Inferior parietal cortex (tissue), 1 donor: ENCODE measurements around the gene RNASEH2C.
"Not testable (repeated sequence)": the region's sequence is repeated elsewhere in the genome, so short reads cannot be mapped to it uniquely, and the experiment has no call there.

Experiments
- DNase-seq: peaks from one replicate; pipeline ENCODE4 v3.0.0-alpha.2; 2016; ENCODE audit errors: extremely low spot score

Gene RNASEH2C

DNA sequence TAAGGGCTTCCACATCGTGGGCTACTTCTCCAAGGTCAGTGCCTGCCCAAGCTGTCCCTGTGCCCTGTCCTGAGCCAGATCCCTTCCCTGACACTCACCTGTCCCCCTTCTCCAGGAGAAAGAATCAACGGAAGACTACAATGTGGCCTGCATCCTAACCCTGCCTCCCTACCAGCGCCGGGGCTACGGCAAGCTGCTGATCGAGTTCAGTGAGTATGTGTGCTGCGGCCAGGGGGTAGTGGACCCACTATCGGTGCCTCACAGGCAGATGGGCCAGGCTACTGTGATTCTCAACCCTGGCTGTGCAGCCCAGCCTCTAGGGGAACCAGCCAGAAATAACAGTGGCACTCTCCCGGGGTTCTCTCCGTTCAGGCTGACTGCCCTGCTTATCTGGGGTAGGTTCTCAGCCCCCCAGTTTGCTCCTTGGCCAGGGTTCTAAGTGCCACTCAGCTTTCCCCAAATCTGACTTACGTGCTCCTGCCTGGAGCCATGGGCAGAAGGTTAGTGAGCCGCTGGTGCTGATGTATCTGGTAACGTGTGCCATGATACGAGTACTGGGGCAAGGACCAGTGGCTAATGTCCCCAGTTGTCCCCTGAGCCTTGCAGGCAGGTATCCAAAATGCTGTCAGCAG is 3.7 kb downstream of the RNASEH2C start:
- DNase-seq, result no peak

GRCh38 chr11:65716302-65716701 is 4.3 kb downstream of the RNASEH2C start:
- no peak for DNase-seq

GRCh38 chr11:65714433-65714832 is 6.2 kb downstream of the RNASEH2C start:
- no peak for DNase-seq

GRCh38 chr11:65713212-65713969 is 7.2 kb downstream of the RNASEH2C start:
- DNase-seq, result no peak

- DNase-seq, result no peak
Observed at GRCh38 chr11:65712633-65713076, 7.9 kb downstream of the RNASEH2C start.

GRCh38 chr11:65711785-65712632 is 8.6 kb downstream of the RNASEH2C start, which contains the start of gene KAT5:
Gene KAT5 (plus strand): TSS chr11:65712252. CDS start chr11:65712268, 16 bp downstream.
- DNase-seq, result peak; percentile 99

- DNase-seq, result no peak
Observed at GRCh38 chr11:65710421-65710820, 10.2 kb downstream of the RNASEH2C start.

DNA sequence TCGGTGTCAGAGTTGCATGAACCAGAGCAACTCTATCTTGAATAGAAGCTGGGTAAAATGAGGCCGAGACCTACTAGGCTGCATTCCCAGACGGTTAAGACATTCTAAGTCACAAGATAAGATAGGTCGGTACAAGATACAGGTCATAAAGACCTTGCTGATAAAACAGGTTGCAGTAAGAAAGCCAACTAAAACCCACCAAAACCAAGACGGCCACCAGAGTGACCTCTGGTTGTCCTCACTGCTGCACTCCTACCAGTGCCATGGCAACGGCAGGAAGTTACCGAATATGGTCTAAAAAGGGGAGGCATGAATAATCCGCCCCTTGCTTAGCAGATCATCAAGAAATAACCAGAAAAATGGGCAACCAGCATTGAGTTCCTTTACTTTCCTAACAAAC is 10.9 kb downstream of the RNASEH2C start:
- no peak for DNase-seq

DNA sequence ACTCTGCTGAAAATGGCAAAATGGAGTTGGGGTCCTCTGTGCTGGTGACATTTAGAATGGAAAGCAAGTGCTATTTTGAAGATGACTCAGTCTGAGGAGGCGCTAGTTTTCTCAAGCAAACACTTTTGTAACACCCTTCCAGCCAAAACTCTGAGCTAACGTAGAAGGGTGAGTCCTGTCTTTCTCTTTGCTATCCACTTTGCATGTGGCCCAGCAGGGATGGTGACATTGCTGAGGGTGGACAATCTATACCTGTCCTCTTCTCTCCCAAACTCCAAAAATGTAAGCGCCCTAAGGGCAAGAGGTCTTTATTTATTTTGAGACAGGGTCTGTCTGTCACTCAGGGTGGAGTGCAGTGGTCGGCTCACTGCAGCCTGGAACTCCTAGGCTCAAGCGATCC is 12.1 kb downstream of the RNASEH2C start:
- DNase-seq, result no peak

DNA sequence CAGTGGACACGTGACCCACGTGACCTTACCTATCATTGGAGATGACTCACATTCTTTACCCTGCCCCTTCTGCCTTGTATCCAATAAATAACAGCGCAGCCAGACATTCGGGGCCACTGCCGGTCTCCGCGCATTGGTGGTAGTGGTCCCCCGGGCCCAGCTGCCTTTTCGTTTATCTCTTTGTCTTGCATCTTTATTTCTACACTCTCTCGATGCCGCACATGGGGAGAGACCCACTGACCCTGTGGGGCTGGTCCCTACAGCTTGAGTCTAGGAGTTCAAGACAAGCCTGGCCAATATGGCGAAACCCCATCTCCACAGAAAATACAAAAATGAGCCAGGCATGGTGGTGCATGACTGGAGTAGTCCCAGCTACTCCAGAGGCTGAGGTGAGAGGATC is 13.6 kb downstream of the RNASEH2C start:
- not testable (repeated sequence) for DNase-seq

- DNase-seq, result peak; percentile 53
Observed at GRCh38 chr11:65706303-65706763, 14.3 kb downstream of the RNASEH2C start.

DNA sequence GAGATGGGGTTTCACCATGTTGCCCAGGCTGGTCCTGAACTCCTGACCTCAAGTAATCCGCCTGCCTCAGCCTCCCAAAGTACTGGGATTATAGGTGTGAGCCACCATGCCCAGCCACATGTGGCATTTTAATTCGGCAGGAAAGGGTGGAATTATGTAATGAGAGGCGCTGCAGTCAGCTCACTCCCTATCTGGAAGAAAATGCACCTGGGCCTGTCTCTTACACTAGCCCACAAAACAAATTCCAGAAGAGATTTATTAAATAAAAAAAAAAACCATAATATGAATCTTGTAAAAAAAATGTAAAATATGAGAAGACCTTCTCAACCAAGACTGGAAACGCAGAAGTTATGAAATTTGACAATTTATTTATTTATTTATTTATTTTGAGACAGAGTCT is 16.8 kb downstream of the RNASEH2C start:
- no peak for DNase-seq

GRCh38 chr11:65701686-65702085 is 18.9 kb downstream of the RNASEH2C start:
- DNase-seq, result no peak

GRCh38 chr11:65700399-65700798 is 20.2 kb downstream of the RNASEH2C start:
- no peak for DNase-seq

GRCh38 chr11:65699306-65699705 is 21.3 kb downstream of the RNASEH2C start:
- DNase-seq, result no peak

- no peak for DNase-seq
Observed at GRCh38 chr11:65698205-65698604, 22.4 kb downstream of the RNASEH2C start.

DNA sequence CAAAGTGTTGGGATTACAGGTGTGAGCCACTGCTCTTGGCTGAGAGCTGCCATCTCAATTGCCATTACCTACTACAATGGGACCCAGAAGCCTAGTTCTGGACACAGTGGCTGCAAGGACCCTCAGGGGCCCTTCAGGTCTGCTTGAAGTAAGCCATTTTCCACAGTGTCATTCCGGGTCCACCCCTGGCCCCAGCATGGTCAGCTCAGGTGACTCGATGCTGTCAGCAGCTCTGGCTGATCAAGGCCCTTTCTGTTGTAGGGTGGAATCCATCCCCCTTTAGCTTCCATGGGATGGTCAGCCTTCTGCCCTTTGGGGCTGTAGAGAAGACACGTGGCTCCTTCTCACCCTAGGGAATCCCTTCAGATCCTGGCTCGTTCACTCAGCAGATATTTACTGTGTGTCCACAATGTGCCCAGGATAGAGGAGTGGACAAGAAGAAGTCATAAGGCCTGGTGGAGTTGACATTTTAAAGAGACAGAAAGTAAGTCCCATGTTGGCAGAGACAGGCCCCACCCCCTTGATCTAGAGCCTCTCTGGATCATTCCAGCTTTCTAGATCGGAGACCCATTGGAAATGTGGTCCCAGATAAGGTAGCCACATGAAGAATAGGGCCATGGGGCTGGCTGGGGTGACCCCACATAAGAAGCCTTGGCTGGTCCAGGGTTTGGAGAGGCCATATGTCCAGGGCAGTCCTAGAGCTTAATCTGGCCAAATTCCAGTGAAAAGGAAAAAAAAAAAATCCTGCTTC is 23.6 kb downstream of the RNASEH2C start:
- DNase-seq, result no peak

GRCh38 chr11:65695459-65696241 is 24.9 kb downstream of the RNASEH2C start:
- DNase-seq, result peak; percentile 73

DNA sequence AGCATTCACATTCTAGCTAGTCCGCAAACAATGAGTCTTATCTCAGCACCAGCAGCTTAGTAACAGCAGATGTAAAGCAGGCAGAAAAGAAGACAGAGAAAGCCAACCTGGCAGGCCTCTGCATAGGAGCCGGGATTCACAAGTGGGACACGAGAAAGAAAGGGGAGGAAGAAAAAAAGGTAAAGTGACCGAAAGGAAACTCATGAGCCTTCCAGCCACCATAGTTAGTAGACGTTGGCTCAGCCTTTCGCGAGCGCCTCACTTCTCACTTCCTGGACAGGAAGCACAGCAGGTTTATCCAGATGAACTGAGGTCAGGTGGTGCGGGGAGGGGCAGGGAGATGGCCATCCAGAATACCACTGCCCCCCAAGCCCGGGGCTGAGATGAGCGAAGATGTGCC is 28.2 kb downstream of the RNASEH2C start:
- DNase-seq, result no peak

GRCh38 chr11:65691847-65692246 is 28.8 kb downstream of the RNASEH2C start:
- DNase-seq, result not testable (repeated sequence)

DNA sequence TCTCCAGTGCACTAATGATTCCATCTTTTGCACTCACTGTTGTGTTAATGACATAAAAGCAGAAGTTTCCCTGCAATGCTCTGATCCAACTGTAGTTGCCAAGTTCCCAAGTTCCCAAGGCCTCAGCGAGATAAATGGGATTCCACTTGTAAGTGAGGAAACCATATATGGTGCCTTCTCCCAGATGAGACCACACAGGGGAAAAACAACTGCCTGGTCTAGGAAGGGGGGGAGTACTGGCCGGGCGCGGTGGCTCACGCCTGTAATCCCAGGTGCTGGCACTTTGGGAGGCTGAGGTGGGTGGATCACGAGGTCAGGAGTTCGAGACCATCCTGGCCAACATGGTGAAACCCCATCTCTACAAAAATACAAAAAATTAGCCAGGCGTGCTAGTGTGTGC is 34.6 kb downstream of the RNASEH2C start:
- no peak for DNase-seq
